Trophoblast cell (in vitro differentiated cells and primary cell): ENCODE data around the gene TCEA2.

Source experiments
- DNase-seq, 2 donors: peaks; one replicate each; pipeline ENCODE4 v3.0.0-alpha.2; 2016
- H2AFZ ChIP-seq: 2 replicates; pipeline ENCODE4 v1.6.1; 2013; ENCODE audit warnings: low read length, moderate library complexity, mild to moderate bottlenecking; ENCODE audit not compliant: insufficient read depth, poor library complexity
- H2AK5ac ChIP-seq: 2 replicates; pipeline ENCODE4 v1.6.1; 2013; ENCODE audit warnings: mild to moderate bottlenecking, low read length
- H2BK120ac ChIP-seq: 2 replicates; pipeline ENCODE4 v1.6.1; 2013; ENCODE audit warnings: low read length, mild to moderate bottlenecking, moderate library complexity; ENCODE audit not compliant: insufficient read depth, poor library complexity
- H2BK12ac ChIP-seq: 2 replicates; pipeline ENCODE4 v1.6.1; 2013; ENCODE audit warnings: mild to moderate bottlenecking, low read length, moderate library complexity
- H2BK5ac ChIP-seq: 2 replicates; pipeline ENCODE4 v1.6.1; 2013; ENCODE audit warnings: low read length, low read depth, moderate library complexity, mild to moderate bottlenecking; ENCODE audit not compliant: poor library complexity
- H3K14ac ChIP-seq: 2 replicates; pipeline ENCODE4 v1.6.1; 2013; ENCODE audit warnings: mild to moderate bottlenecking, low read length
- H3K18ac ChIP-seq: 2 replicates; pipeline ENCODE4 v1.6.1; 2013; ENCODE audit warnings: mild to moderate bottlenecking, low read length
- H3K23ac ChIP-seq: 2 replicates; pipeline ENCODE4 v1.6.1; 2013; ENCODE audit warnings: low read length
- H3K27ac ChIP-seq: 2 replicates; pipeline ENCODE4 v1.5.1; 2013; ENCODE audit warnings: low read depth, mild to moderate bottlenecking, inconsistent platforms, low read length, moderate library complexity
- H3K27me3 ChIP-seq: 2 replicates; pipeline ENCODE4 v1.6.1; 2013; ENCODE audit warnings: inconsistent platforms, mild to moderate bottlenecking, low read length, moderate library complexity; ENCODE audit not compliant: insufficient read depth
- H3K36me3 ChIP-seq, 2 experiments: 1 replicate in 1 of 2; 2 replicates in 1 of 2; pipeline ENCODE4 v1.6.1; 2013; ENCODE audit warnings: low read length in 2 of 2, mild to moderate bottlenecking in 2 of 2, moderate library complexity in 1 of 2; ENCODE audit not compliant: insufficient read depth in 2 of 2, control insufficient read depth in 1 of 2
- H3K4ac ChIP-seq: 2 replicates; pipeline ENCODE4 v1.6.1; 2013; ENCODE audit warnings: low read depth, mild to moderate bottlenecking, low read length, moderate library complexity
- H3K4me1 ChIP-seq, 2 experiments: 1 replicate in 1 of 2; 2 replicates in 1 of 2; pipeline ENCODE4 v1.6.1; 2013; ENCODE audit warnings: low read length in 2 of 2, mild to moderate bottlenecking in 2 of 2, moderate library complexity in 1 of 2; ENCODE audit not compliant: insufficient read depth in 2 of 2, control insufficient read depth in 1 of 2
- H3K4me2 ChIP-seq: 2 replicates; pipeline ENCODE4 v1.6.1; 2013; ENCODE audit warnings: inconsistent platforms, mild to moderate bottlenecking, low read length, moderate library complexity
- H3K4me3 ChIP-seq: 2 replicates; pipeline ENCODE4 v1.5.1; 2013; ENCODE audit warnings: mild to moderate bottlenecking, low read depth, low read length, inconsistent platforms
- H3K79me1 ChIP-seq: one replicate; pipeline ENCODE4 v1.6.1; 2013; ENCODE audit warnings: low read length
- H3K79me2 ChIP-seq: 2 replicates; pipeline ENCODE4 v1.6.1; 2013; ENCODE audit warnings: low read length, mild to moderate bottlenecking; ENCODE audit not compliant: control insufficient read depth, insufficient read depth, poor library complexity
- H3K9ac ChIP-seq: 2 replicates; pipeline ENCODE4 v1.6.1; 2013; ENCODE audit warnings: mild to moderate bottlenecking, low read length
- H3K9me3 ChIP-seq: 2 replicates; pipeline ENCODE4 v1.6.1; 2013; ENCODE audit warnings: low read depth, mild to moderate bottlenecking, control low read depth, inconsistent platforms, low read length; ENCODE audit not compliant: insufficient read depth
- H4K12ac ChIP-seq: 2 replicates; pipeline ENCODE4 v1.6.1; 2013; ENCODE audit warnings: low read depth, mild to moderate bottlenecking, low read length, moderate library complexity
- H4K8ac ChIP-seq: 2 replicates; pipeline ENCODE4 v1.6.1; 2013; ENCODE audit warnings: low read depth, mild to moderate bottlenecking, low read length, moderate library complexity
- H4K91ac ChIP-seq: one replicate; pipeline ENCODE4 v1.6.1; 2013; ENCODE audit warnings: low read depth, mild to moderate bottlenecking, low read length, moderate library complexity
- WGBS: extraction: QIAGEN DNeasy Blood & Tissue Kit; methylation state at CpG from one replicate; pipeline ENCODE4 v1.1.7; 2013; ENCODE audit warnings: missing lambda C conversion rate; ENCODE audit not compliant: insufficient read length, insufficient coverage; ENCODE audit errors: extremely low coverage; 5-methylcytosine and 5-hydroxymethylcytosine counted together

The TCEA2 gene

GRCh38 chr20:64096535-64096934 is 33.5 kb downstream of the TCEA2 start:
- H3K14ac ChIP-seq, result no peak overlapping the region
- H4K91ac ChIP-seq, result no peak overlapping the region
- no peak overlapping the region for H4K8ac ChIP-seq
- no peak overlapping the region for H3K9ac ChIP-seq
- DNase-seq, result no peak
- no peak overlapping the region for H3K23ac ChIP-seq
- H3K4me2 ChIP-seq, result no peak overlapping the region
- H3K4me1 ChIP-seq, result no peaks in the 10 kb centered on the region
- no CpG with 5 or more reads among the region's 6 CpGs for WGBS
- no peaks in the 10 kb centered on the region for H3K79me1 ChIP-seq
- no peak overlapping the region for H2BK12ac ChIP-seq
- no peaks in the 10 kb centered on the region for H3K36me3 ChIP-seq
- no peak overlapping the region for H3K4me3 ChIP-seq
- no peak overlapping the region for H2BK120ac ChIP-seq
- no peak overlapping the region for H3K18ac ChIP-seq
- no peak overlapping the region for H2AK5ac ChIP-seq
- no peaks in the 10 kb centered on the region for H3K27me3 ChIP-seq
- no peaks in the 10 kb centered on the region for H3K79me2 ChIP-seq
- H3K4ac ChIP-seq, result no peak overlapping the region
- no peak overlapping the region for H2BK5ac ChIP-seq
- H2AFZ ChIP-seq, result no peak overlapping the region
- no peak overlapping the region for H4K12ac ChIP-seq
- H3K9me3 ChIP-seq, result peaks cover 11% of the 10 kb centered on the region
- H3K27ac ChIP-seq, result no peak overlapping the region

GRCh38 chr20:64098471-64099013 is 35.5 kb downstream of the TCEA2 start:
- H2AFZ ChIP-seq, result no peak overlapping the region
- no peak overlapping the region for H3K23ac ChIP-seq
- no peaks in the 10 kb centered on the region for H3K36me3 ChIP-seq
- no peak overlapping the region for H2BK12ac ChIP-seq
- H3K18ac ChIP-seq, result no peak overlapping the region
- no peak overlapping the region for H4K8ac ChIP-seq
- no peak overlapping the region for H2BK5ac ChIP-seq
- H3K14ac ChIP-seq, result no peak overlapping the region
- H3K27me3 ChIP-seq, result peaks cover 6% of the 10 kb centered on the region
- no peak overlapping the region for H4K91ac ChIP-seq
- H3K4me2 ChIP-seq, result no peak overlapping the region
- H4K12ac ChIP-seq, result no peak overlapping the region
- H2BK120ac ChIP-seq, result no peak overlapping the region
- peaks cover 11% of the 10 kb centered on the region for H3K9me3 ChIP-seq
- no peak overlapping the region for H3K4ac ChIP-seq
- WGBS, result no CpG with 5 or more reads among the region's 28 CpGs
- H3K79me2 ChIP-seq, result no peaks in the 10 kb centered on the region
- no peak overlapping the region for H3K4me3 ChIP-seq
- no peaks in the 10 kb centered on the region for H3K79me1 ChIP-seq
- no peak overlapping the region for H2AK5ac ChIP-seq
- DNase-seq, result no peak
- H3K27ac ChIP-seq, result no peak overlapping the region
- peaks cover 0 to 2% of the 10 kb centered on the region in 2 experiments for H3K4me1 ChIP-seq
- H3K9ac ChIP-seq, result no peak overlapping the region

- H3K27me3 ChIP-seq, result peaks cover 6% of the 10 kb centered on the region
- no peak overlapping the region for H3K27ac ChIP-seq
- H3K4ac ChIP-seq, result no peak overlapping the region
- no peak for DNase-seq
- no peak overlapping the region for H3K14ac ChIP-seq
- no peaks in the 10 kb centered on the region for H3K79me2 ChIP-seq
- H3K36me3 ChIP-seq, result no peaks in the 10 kb centered on the region
- no peak overlapping the region for H3K9ac ChIP-seq
- H2AK5ac ChIP-seq, result no peak overlapping the region
- no CpG with 5 or more reads among the region's 21 CpGs for WGBS
- H2BK12ac ChIP-seq, result no peak overlapping the region
- no peak overlapping the region for H2BK120ac ChIP-seq
- no peak overlapping the region for H2AFZ ChIP-seq
- H3K4me2 ChIP-seq, result no peak overlapping the region
- H4K91ac ChIP-seq, result no peak overlapping the region
- no peak overlapping the region for H3K18ac ChIP-seq
- no peak overlapping the region for H3K23ac ChIP-seq
- peaks cover 11% of the 10 kb centered on the region for H3K9me3 ChIP-seq
- H3K4me3 ChIP-seq, result no peak overlapping the region
- H2BK5ac ChIP-seq, result no peak overlapping the region
- H4K8ac ChIP-seq, result no peak overlapping the region
- peaks cover 0 to 2% of the 10 kb centered on the region in 2 experiments for H3K4me1 ChIP-seq
- H3K79me1 ChIP-seq, result no peaks in the 10 kb centered on the region
- no peak overlapping the region for H4K12ac ChIP-seq
These were observed 36.2 kb downstream of the TCEA2 start for GRCh38 chr20:64099086-64099786.

- WGBS, result no CpG with 5 or more reads among the region's 14 CpGs
- Histone ChIP-seq H3K27me3 (peaks cover 6% of the 10 kb centered on the region), H3K14ac (no peak overlapping the region), H3K79me2 (no peaks in the 10 kb centered on the region), H4K91ac (no peak overlapping the region), H3K4me3 (no peak overlapping the region), H3K4ac (no peak overlapping the region), H3K27ac (no peak overlapping the region), H3K18ac (no peak overlapping the region), H3K79me1 (no peaks in the 10 kb centered on the region), H3K4me2 (no peak overlapping the region), H2AK5ac (no peak overlapping the region), H2BK120ac (no peak overlapping the region), H3K9me3 (peaks cover 11% of the 10 kb centered on the region), H2BK5ac (no peak overlapping the region), H2AFZ (no peak overlapping the region), H2BK12ac (no peak overlapping the region), H3K36me3 (no peaks in the 10 kb centered on the region), H4K8ac (no peak overlapping the region), H3K4me1 (peaks cover 0 to 2% of the 10 kb centered on the region in 2 experiments), H3K23ac (no peak overlapping the region), H3K9ac (no peak overlapping the region), H4K12ac (no peak overlapping the region)
- no peak for DNase-seq
These were observed 37.0 kb downstream of the TCEA2 start for GRCh38 chr20:64099880-64100565.
